Osteocyte (in vitro differentiated cells): ENCODE measurements around the gene CCDC85B. TPM values are rescaled to one million over a fixed set of nuclear protein-coding genes. Genes with fewer than 3 reads are reported as not detected.

Experiments used
- DNase-seq: peaks from one replicate; pipeline ENCODE4 v3.0.0; 2021; ENCODE audit warnings: mixed read lengths; ENCODE audit not compliant: unreplicated experiment; ENCODE audit errors: extremely low spot score
- H3K27ac Mint-ChIP-seq: one replicate; pipeline ENCODE4 v1.8.0; 2021; ENCODE audit warnings: mild to moderate bottlenecking, mixed read lengths; ENCODE audit not compliant: unreplicated experiment
- H3K27me3 Mint-ChIP-seq: one replicate; pipeline ENCODE4 v1.8.0; 2021; ENCODE audit warnings: mixed read lengths; ENCODE audit not compliant: unreplicated experiment
- H3K36me3 Mint-ChIP-seq: one replicate; pipeline ENCODE4 v1.8.0; 2021; ENCODE audit warnings: mixed read lengths; ENCODE audit not compliant: unreplicated experiment
- H3K4me1 Mint-ChIP-seq: one replicate; pipeline ENCODE4 v1.8.0; 2021; ENCODE audit warnings: mixed read lengths; ENCODE audit not compliant: unreplicated experiment
- H3K4me3 Mint-ChIP-seq: one replicate; pipeline ENCODE4 v1.8.0; 2021; ENCODE audit warnings: mild to moderate bottlenecking, moderate library complexity, mixed read lengths; ENCODE audit not compliant: unreplicated experiment
- H3K9me3 Mint-ChIP-seq: one replicate; pipeline ENCODE4 v1.8.0; 2021; ENCODE audit warnings: mixed read lengths; ENCODE audit not compliant: unreplicated experiment
- total RNA-seq: library from RNA; stranded (reverse); gene quantifications from 2 replicates; pipeline ENCODE4 v1.2.1, GENCODE V29; 2021
- TF ChIP-seq, protein P1 (sequence below): fragments of 200-600 bp; sonication (generic); IDR thresholded peaks from 2 replicates; pipeline ENCODE4 v1.5.0; 2021; ENCODE audit warnings: antibody characterized with exemption, mild to moderate bottlenecking, moderate library complexity

Gene CCDC85B
- total RNA-seq, 1 donor from 2014 or later: 39.0 TPM

- no peaks in the 10 kb centered on the region for H3K9me3 Mint-ChIP-seq
- TF ChIP-seq, protein P1, sequence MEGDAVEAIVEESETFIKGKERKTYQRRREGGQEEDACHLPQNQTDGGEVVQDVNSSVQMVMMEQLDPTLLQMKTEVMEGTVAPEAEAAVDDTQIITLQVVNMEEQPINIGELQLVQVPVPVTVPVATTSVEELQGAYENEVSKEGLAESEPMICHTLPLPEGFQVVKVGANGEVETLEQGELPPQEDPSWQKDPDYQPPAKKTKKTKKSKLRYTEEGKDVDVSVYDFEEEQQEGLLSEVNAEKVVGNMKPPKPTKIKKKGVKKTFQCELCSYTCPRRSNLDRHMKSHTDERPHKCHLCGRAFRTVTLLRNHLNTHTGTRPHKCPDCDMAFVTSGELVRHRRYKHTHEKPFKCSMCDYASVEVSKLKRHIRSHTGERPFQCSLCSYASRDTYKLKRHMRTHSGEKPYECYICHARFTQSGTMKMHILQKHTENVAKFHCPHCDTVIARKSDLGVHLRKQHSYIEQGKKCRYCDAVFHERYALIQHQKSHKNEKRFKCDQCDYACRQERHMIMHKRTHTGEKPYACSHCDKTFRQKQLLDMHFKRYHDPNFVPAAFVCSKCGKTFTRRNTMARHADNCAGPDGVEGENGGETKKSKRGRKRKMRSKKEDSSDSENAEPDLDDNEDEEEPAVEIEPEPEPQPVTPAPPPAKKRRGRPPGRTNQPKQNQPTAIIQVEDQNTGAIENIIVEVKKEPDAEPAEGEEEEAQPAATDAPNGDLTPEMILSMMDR: no peak
- no peaks in the 10 kb centered on the region for H3K27me3 Mint-ChIP-seq
- peak; percentile 96 for DNase-seq
- peaks cover 6% of the 10 kb centered on the region for H3K36me3 Mint-ChIP-seq
- peak overlapping the region; percentile 82 for H3K4me3 Mint-ChIP-seq
- H3K4me1 Mint-ChIP-seq: peaks cover 66% of the 10 kb centered on the region
- H3K27ac Mint-ChIP-seq: peak overlapping the region; percentile 98
Observed at GRCh38 chr11:65915821-65916251, 25.4 kb downstream of the CCDC85B start.

DNA sequence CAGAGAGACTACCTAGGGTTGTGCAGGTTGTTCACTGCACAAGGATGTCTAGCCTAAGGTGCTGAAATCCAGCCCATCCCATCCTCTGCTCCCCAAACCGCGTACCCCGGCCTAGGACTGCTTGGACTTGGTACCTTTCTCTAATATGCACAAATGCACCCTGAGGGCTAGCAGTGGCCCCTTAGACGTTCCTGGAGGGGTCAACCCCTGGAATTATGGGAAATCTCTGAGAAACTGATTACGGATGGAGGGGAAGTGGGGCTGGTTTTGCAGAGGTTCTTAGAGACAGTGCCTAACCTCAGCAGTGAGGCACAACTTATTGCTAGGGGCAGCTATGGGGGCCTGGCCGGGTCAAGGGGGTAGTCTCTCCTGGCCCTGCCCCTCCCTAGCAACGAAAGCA is 25.9 kb downstream of the CCDC85B start:
- Mint-ChIP-seq H3K36me3 (peaks cover 6% of the 10 kb centered on the region), H3K4me1 (peaks cover 61% of the 10 kb centered on the region), H3K27me3 (no peaks in the 10 kb centered on the region), H3K27ac (peak overlapping the region; percentile 98), H3K4me3 (peak overlapping the region; percentile 82), H3K9me3 (no peaks in the 10 kb centered on the region)
- DNase-seq: no peak
- TF ChIP-seq, protein P1: no peak

DNA sequence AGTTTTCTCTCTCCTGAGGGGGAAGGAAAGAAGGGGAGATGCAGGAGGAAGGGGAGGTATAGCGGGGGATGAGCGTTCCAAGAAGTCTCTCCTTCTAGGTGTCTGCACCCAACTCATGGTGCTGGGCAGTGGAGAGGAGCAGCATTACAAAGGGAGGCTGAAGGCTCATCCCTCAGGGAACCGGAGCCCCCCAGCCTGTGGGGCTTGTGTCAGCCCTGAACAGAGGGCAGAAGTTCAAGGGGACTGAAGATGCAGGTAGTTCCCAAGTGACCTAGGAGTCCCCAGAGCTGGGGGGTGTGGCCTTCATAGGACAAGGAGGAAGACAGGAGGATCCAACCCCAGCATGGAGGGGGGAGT is 26.6 kb downstream of the CCDC85B start:
- H3K4me1 Mint-ChIP-seq: peaks cover 54% of the 10 kb centered on the region
- H3K4me3 Mint-ChIP-seq: peak overlapping the region; percentile 82
- H3K36me3 Mint-ChIP-seq: peaks cover 9% of the 10 kb centered on the region
- TF ChIP-seq, protein P1: no peak
- peak overlapping the region; percentile 98 for H3K27ac Mint-ChIP-seq
- H3K27me3 Mint-ChIP-seq: no peaks in the 10 kb centered on the region
- no peak for DNase-seq
- H3K9me3 Mint-ChIP-seq: no peaks in the 10 kb centered on the region

DNA sequence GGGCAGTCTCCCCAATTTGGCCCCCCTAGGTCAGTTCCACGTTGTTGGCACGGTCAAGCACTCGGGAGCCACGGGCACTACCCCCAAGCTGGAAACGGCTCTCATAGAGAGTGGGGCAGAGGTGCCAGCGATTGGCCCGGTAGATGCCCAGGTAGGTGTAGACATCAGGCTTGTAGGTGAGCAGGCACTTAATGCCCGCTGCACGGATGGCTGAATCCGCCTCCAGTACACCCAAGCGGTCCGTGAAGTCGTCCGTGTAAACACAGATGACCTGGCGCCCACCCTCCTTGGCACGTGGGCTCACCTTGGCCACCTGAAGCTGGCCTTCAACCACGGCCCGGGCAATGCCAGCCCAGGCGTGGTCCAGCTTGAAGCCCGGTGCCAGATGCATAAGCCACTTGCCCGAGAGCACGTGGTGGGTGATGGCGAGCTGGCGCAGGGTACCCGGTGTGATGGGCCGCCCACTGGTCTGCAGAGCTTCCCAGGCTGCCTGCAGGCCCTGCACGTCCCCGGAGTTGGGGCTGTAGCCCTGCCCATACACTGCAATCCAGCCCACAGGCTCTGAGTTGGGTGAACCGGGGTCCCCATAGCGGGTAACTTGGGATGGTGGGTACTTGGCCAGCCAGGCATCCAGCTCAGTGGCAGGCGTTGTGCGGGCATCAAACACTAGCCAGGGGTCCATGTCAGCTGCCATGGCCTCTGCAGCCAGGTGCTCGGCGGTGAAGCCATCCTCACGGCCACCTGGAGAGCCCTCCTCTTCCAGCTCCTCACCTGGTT is 27.1 kb downstream of the CCDC85B start:
- DNase-seq: no peak
- Mint-ChIP-seq H3K4me3 (peak overlapping the region; percentile 82), H3K36me3 (peaks cover 14% of the 10 kb centered on the region), H3K4me1 (peaks cover 49% of the 10 kb centered on the region), H3K9me3 (no peaks in the 10 kb centered on the region), H3K27ac (peak overlapping the region; percentile 98), H3K27me3 (no peaks in the 10 kb centered on the region)
- TF ChIP-seq, protein P1: no peak

DNA sequence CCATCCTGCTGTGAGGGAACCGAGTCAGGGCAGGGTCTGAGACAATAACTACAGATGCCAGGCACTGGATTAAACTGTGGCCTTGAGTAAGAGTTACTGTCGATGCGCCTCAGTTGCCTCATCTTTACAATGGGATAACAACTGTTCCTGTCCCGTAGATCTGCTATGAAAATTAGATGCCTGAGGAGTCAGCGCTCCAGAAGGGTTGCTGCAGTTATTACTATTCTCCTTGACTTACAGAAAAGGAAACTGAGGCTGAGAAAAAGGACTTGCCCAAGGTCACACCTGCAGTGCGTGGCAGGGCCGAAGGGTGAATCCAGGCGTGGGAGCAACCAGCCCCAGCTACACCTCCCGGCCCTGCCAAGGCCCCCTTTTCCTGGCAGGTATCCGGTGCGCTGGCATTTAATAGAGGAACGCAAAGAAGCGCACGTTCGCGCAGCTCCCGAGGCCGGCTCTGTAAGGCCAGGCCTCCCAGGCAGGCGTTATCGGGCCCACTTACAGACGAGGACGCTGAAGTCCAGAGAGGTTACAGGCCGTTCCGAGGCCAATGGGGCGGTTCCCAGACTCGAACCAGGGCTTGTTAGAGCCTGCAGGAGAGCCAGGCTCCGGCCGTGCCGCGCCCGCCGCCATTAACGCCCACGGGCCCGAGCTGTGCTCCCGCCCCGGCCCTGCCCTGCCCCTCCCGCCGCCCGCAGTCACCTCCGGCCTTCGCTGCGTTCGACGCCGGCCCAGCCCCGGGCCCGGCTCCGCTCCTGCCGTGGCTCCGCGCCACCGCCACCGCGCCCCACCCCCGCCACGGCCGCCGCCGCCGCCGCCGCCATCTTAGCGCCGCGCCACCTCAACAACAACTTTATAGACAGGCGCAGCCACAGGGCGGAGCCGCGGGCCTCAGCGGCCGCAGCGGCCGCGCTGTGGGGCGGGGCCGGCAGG is 28.0 kb downstream of the CCDC85B start, which contains the start of gene C11orf68:
Gene C11orf68, minus strand, starts transcription at position 852 of the 930 bp plus-strand sequence. Its CDS starts 31 bp downstream, at position 821.
- TF ChIP-seq, protein P1: no peak
- Mint-ChIP-seq H3K36me3 (peaks cover 22% of the 10 kb centered on the region), H3K4me1 (peaks cover 44% of the 10 kb centered on the region), H3K9me3 (no peaks in the 10 kb centered on the region), H3K27ac (peak within 1 kb of the TSS; percentile 98), H3K27me3 (no peaks in the 10 kb centered on the region), H3K4me3 (peak within 1 kb of the TSS; percentile 88)
- no peak for DNase-seq
